Panc1 (cell line): ENCODE data around the gene IL1RAPL1. TPM values are rescaled to one million over a fixed set of nuclear protein-coding genes. Genes with fewer than 3 reads are reported as not detected.

Experiments
- ATAC-seq: fragments of 200-7000 bp; cut with Tn5 transposase; 2 replicates; pipeline ENCODE4 v1.9.1; 2020; ENCODE audit warnings: mild to moderate bottlenecking, moderate library complexity
- BruUV-seq: library from RNA; stranded (reverse); fragments of 400-500 nt; replicated peaks from 2 replicates; lab custom pipeline; 2021; lab: Mats Ljungman, UMichigan
- CTCF ChIA-PET: fragments of 300-600 bp; sonication (Branson Sonifier 250); formaldehyde crosslinking; loops from one replicate; lab custom pipeline; 2022; ENCODE audit warnings: antibody characterized with exemption; lab: Charles Lee
- POLR2A ChIA-PET: fragments of 300-600 bp; sonication (Branson Sonifier 250); formaldehyde crosslinking; loops from one replicate; lab custom pipeline; 2022; ENCODE audit warnings: antibody characterized with exemption; lab: Charles Lee
- DNase-seq: peaks from one replicate; pipeline ENCODE4 v3.0.0-alpha.2; 2010; ENCODE audit warnings: low read depth, low spot score
- H3K27ac ChIP-seq: 2 replicates; pipeline ENCODE4 v1.5.1; 2011; ENCODE audit warnings: mild to moderate bottlenecking, low read length, inconsistent platforms
- H3K27me3 ChIP-seq: fragments of 200-500 bp; sonication (Bioruptor generic); 2 replicates; pipeline ENCODE4 v1.6.0; 2014; ENCODE audit warnings: low read length, inconsistent platforms; ENCODE audit not compliant: control insufficient read depth, insufficient read depth
- H3K36me3 ChIP-seq: fragments of 200-500 bp; sonication (Bioruptor generic); 2 replicates; pipeline ENCODE4 v1.5.1; 2014; ENCODE audit warnings: inconsistent platforms, mild to moderate bottlenecking, low read length, moderate library complexity; ENCODE audit not compliant: control insufficient read depth, insufficient read depth
- H3K4me1 ChIP-seq: 2 replicates; pipeline ENCODE4 v1.5.1; 2011; ENCODE audit warnings: inconsistent platforms, mild to moderate bottlenecking, low read length, moderate library complexity; ENCODE audit not compliant: control insufficient read depth, insufficient read depth
- H3K4me3 ChIP-seq, 2 experiments: 2 replicates each; pipeline ENCODE4 v1.5.1; 2011 to 2012; ENCODE audit warnings: low read depth in 2 of 2, low read length in 2 of 2, mild to moderate bottlenecking in 2 of 2, inconsistent platforms in 1 of 2, moderate library complexity in 1 of 2
- H3K9me3 ChIP-seq: fragments of 200-500 bp; sonication (Bioruptor generic); 2 replicates; pipeline ENCODE4 v1.5.1; 2014; ENCODE audit warnings: low read depth, mild to moderate bottlenecking, inconsistent platforms, low read length, moderate library complexity; ENCODE audit not compliant: control insufficient read depth, insufficient read depth
- CTCF ChIP-seq: fragments of 450-650 bp; IDR thresholded peaks from 2 replicates; pipeline ENCODE4 v1.5.1; 2017; ENCODE audit warnings: mild to moderate bottlenecking
- POLR2AphosphoS5 ChIP-seq: IDR thresholded peaks from 2 replicates; pipeline ENCODE4 v1.6.1; 2012; ENCODE audit warnings: mild to moderate bottlenecking, low read depth, low read length, moderate library complexity
- REST ChIP-seq, 2 experiments: IDR thresholded peaks; 2 replicates each; pipeline ENCODE4 v1.6.1; 2011 to 2012; ENCODE audit warnings: low read depth in 2 of 2, control low read depth in 1 of 2, low read length in 1 of 2, mild to moderate bottlenecking in 1 of 2, moderate library complexity in 1 of 2; ENCODE audit not compliant: insufficient read depth in 1 of 2
- SIN3A ChIP-seq: IDR thresholded peaks from 2 replicates; pipeline ENCODE4 v1.6.1; 2012; ENCODE audit warnings: low read depth, mild to moderate bottlenecking, low read length, moderate library complexity, borderline replicate concordance; ENCODE audit not compliant: insufficient read depth
- TCF7L2 ChIP-seq: IDR thresholded peaks from 2 replicates; pipeline ENCODE4 v1.6.1; 2011; ENCODE audit warnings: mild to moderate bottlenecking, low read depth, low read length, inconsistent platforms
- in situ Hi-C: cut with HindIII; loops from 2 replicates; pipeline ENCODE4 v1.10.0; 2016; ENCODE audit warnings: low sequenced_read_pairs, low pct_unique_long_range_greater_than_20kb
- intact Hi-C: fragments of 100-400 bp; cut with micrococcal nuclease; formaldehyde crosslinking; loops from one replicate; pipeline ENCODE4 v1.10.0; 2022; ENCODE audit not compliant: unreplicated experiment
- total RNA-seq: library from RNA; stranded (reverse); gene quantifications from one replicate; pipeline ENCODE4 v1.2.1, GENCODE V29; 2021; ENCODE audit not compliant: unreplicated experiment

The IL1RAPL1 gene
- total RNA-seq, 1 experiment from 2014 or later, result 0.59 TPM

- Histone ChIP-seq H3K27me3 (no peaks in the 10 kb centered on the region), H3K27ac (no peak overlapping the region), H3K4me3 (no peak overlapping the region), H3K9me3 (no peaks in the 10 kb centered on the region), H3K4me1 (no peaks in the 10 kb centered on the region), H3K36me3 (no peaks in the 10 kb centered on the region)
- ATAC-seq, result no peak
- BruUV-seq, result no TSS peak
- ChIA-PET CTCF (no interaction called here), POLR2A (no interaction called here)
- no peak for DNase-seq
- no peak for TF ChIP-seq POLR2AphosphoS5
- in situ Hi-C loops, result no loop called here
- intact Hi-C loops, result no loop called here
Observed at GRCh38 chrX:29275928-29276327, 688.7 kb downstream of the IL1RAPL1 start.

GRCh38 chrX:29281078-29281742, 694.0 kb downstream of the IL1RAPL1 start:
- intact Hi-C loops (no loop called here), in situ Hi-C loops (no loop called here)
- ATAC-seq, result no peak
- H3K27ac ChIP-seq, result no peak overlapping the region
- no peaks in the 10 kb centered on the region for H3K9me3 ChIP-seq
- TF ChIP-seq CTCF (no peak), POLR2AphosphoS5 (no peak), REST (IDR thresholded peaks at IDR 0.05; ENCODE audit: insufficient read depth in 1 of 2, low read depth in 2 of 2, low read length in 1 of 2) (no peak), SIN3A (no peak), TCF7L2 (no peak)
- no peaks in the 10 kb centered on the region for H3K36me3 ChIP-seq
- H3K4me1 ChIP-seq, result no peaks in the 10 kb centered on the region
- H3K4me3 ChIP-seq, result no peak overlapping the region
- no peak for DNase-seq
- no peaks in the 10 kb centered on the region for H3K27me3 ChIP-seq
- ChIA-PET CTCF (no interaction called here), POLR2A (no interaction called here)
- BruUV-seq, result no TSS peak

GRCh38 chrX:29285664-29286063, 698.4 kb downstream of the IL1RAPL1 start:
- H3K9me3 ChIP-seq, result no peaks in the 10 kb centered on the region
- H3K4me3 ChIP-seq, result no peak overlapping the region
- no peaks in the 10 kb centered on the region for H3K27me3 ChIP-seq
- no peaks in the 10 kb centered on the region for H3K36me3 ChIP-seq
- in situ Hi-C loops, result no loop called here
- POLR2A ChIA-PET, result no interaction called here
- H3K27ac ChIP-seq, result no peak overlapping the region
- DNase-seq (no peak), ATAC-seq (no peak)
- BruUV-seq, result no TSS peak
- CTCF ChIA-PET, result no interaction called here
- TF ChIP-seq SIN3A, result no peak
- H3K4me1 ChIP-seq, result no peaks in the 10 kb centered on the region
- intact Hi-C loops, result no loop called here
